HG02759 (cell line): ENCODE measurements around the gene TLX2.
"Not testable (repeated sequence)": the region's sequence is repeated elsewhere in the genome, so short reads cannot be mapped to it uniquely, and the experiment has no call there.

ENCODE experiments used
- ATAC-seq: cut with Tn5 transposase; IDR thresholded peaks from one replicate; pipeline ENCODE4 v1.9.1; 2021; ENCODE audit warnings: mild to moderate bottlenecking, moderate library complexity; ENCODE audit not compliant: unreplicated experiment

TLX2 gene

DNA sequence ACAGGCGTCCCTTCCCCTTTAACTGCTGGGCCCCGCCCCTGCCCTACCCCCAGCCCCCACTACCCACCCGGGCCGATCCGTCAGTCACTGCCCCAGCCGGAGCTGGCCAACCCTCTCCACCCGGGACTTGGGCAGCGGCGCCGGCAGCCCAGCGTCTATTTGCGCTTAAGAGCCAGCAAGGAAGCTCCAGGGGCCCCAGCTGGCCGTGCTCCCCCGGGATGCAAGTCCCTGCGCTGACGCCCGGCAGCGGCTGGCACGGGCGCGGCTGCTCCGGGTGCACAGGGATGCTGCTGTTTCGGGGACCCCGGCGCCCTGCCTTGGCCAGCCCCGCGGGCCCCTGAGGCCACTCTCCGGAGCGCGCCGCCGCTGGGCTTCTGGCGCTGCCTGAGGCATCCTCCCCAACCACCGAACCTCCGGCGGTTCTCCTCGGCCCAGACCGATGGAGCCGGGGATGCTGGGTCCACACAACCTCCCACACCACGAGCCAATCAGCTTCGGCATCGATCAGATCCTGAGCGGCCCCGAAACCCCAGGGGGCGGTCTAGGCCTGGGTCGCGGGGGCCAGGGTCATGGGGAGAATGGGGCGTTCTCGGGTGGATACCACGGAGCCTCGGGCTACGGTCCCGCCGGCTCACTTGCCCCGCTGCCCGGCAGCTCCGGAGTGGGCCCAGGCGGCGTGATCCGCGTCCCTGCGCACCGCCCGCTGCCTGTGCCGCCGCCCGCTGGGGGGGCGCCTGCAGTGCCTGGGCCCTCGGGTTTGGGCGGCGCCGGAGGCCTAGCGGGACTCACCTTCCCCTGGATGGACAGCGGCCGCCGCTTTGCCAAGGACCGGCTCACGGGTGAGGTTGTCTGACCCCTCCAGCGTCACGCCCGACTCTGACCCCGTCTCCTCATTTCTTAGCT is at the start of gene TLX2:
TLX2 (plus strand) TSS at position 83 of the 903 bp plus-strand sequence; CDS start at position 440, 357 bp downstream.
- ATAC-seq, result no peak

GRCh38 chr2:74470742-74471141 is 43.5 kb upstream of the TLX2 start:
- ATAC-seq, result not testable (repeated sequence)

DNA sequence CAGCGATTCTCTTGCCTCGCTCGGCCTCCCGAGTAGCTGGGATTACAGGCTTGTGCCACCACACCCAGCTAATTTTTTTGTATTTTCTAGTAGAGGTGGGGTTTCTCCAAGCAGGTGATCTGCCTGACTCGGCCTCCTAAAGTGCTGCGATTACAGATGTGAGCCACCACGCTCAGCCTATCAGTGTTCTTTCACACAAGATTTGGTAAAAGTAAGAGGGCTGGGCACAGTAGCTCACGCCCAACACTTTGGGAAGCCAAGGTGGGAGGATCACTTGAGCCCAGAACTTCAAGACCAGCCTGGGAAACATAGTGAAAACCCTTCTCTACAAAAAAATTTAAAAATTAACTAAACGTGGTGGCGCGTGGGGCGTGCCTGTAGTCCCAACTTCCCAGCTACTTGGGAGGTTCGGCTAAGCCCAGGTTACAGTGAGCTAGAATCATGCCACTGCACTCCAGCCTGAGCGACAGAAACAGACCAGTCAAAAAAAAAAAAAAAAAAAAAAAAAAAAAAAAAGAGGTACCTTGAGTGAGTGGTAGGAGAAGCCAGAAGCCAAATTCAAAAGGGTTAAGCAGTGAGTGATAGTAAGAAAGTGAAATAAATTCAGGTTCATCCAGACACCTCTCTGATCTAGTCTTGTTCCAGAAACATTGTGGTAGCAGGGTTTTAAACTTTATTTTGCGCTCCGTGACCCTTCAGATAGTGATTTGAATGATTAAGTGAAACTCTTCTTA is 42.8 kb upstream of the TLX2 start:
- no peak for ATAC-seq

DNA sequence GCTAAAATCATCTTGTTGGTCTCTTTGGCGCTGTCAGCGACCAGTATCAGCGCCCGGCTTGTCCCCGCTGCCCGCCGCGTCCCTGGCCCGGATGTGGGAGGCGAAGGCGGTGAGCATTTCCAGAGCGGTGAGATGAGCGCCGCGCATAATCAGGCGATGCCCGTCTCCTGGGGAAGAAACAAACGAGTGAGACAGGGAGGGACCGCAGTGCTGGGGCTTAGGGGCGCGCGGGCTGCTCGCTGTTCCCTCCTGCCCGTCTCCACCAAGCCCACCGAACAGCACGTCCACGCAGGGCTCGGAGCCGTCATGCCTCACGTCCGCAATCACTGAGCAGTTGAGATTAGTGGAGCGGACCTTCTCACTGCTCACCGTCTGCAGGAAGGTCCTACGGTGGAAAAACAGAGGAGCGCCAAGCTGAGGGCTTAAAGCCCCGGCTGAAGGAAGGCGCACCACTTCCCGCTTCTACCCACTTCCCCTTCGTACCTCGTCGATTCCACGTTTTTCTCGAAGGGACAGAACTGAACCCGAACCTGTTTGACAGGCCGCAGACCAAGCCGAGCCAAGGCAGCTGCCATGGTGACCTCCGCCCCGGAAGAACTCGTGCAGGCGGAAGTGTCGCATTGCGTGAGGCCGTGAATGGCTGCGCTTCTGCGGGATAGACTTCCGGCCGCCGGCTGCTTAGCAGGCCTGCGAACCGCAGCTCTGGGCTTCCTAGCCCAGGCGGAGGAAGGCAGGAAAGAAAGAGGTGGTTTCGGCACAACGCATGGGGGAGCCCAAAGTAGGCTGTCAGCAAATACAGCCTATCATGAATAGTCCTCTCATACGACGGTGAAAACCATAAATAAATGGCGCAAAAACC is 41.9 kb upstream of the TLX2 start, which contains the start of gene MRPL53:
MRPL53 (minus strand) TSS at position 595 of the 859 bp plus-strand sequence; CDS start at position 575, 20 bp downstream.
- peak; percentile 94 for ATAC-seq

DNA sequence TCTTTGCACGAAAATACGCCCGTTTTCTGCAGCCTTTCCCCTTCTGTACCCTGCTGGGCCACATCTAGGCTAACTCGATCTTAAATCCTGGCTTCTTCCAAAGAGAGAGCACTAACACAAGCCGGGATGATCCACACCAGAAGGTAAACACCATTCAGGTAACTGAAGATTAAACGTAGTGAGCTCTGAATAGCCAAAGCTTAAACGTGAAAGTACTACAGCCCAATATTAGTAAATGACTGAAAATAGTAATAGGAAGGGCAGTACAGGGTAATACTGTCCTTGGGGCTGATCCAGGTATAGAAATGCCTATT is 41.3 kb upstream of the TLX2 start:
- no peak for ATAC-seq

DNA sequence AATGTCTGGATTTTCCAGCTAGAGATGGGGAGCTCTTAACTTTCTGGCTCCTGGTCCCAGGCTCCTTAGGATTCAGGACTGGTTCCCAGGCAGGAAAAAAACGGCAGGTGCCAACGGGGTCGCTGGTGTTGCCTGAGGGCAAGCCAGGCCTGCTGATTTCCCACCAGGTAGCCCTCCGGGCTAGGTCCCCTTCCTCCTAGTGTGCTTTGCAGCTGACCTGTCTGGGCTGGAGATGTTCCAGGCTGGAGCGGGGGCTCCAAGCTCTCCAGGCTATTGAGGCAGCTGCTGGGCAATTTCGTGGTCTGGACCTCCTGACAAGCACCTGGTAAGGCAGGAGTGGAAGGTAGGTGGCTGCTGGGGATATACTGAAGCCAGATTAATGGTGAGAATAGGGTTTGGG is 39.8 kb upstream of the TLX2 start:
- ATAC-seq, result no peak

- ATAC-seq, result no peak
Measured at GRCh38 chr2:74474899-74475298, 39.4 kb upstream of the TLX2 start.

DNA sequence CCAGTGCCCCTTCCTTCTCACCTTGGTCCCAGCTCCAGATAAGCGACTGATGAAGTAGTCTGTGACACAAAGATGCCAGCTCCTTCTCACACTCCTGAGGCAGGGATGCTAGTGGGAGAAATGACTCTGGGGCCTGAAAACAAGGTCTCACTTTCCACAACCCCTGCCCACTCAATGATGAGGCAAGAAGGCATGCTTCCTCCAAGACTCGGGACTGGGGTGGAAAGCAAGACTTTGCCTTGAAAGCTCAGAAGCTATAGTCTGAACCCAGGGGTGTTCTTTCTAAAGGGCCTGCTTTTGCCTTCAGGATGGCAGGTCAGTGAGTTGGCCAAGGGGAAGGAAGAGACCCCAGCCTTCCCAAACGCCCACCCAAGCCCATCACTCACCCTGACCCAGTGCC is 32.8 kb upstream of the TLX2 start:
- ATAC-seq, result no peak

DNA sequence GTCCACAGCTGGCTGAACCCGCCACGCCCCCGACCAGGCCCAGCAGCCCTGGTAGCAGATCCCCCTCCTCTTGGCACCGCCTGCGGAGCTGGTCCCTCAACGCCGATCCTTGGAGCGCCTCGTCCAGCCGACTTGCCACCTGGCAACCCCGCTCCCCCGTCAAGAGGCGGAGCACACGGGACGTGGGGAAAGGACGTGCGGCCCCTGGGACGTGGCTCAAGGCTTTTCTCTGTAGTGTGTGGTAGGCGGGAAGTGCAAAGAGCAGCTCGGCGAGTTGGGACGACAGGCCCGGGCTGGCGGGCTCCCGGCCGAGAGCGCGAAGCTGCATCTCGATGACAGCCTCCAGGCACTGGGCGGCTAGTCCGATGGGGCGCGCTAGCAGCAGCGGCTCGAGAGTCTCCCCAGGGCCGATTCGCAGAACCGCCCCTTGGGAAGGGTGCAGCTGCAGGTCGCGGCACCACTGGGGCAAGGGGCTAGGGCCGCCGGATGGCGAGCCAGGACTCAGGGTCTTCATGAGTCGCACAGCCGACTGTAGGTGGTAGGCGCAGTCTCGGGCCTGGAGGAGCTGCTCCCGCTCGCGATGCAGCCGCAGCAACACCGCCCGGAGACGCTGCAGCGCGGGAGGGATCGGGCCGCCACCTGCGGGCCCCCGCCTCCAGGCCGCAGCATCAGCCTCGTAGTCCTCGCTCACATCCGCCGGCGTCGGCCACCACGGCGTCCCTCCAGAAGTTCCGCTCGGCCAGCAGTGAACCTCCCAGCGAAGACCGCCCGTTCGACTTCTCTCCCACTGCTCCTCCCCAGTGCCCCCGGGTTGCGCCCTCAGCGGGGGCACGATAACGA is 32.1 kb upstream of the TLX2 start:
- peak; percentile 49 for ATAC-seq

DNA sequence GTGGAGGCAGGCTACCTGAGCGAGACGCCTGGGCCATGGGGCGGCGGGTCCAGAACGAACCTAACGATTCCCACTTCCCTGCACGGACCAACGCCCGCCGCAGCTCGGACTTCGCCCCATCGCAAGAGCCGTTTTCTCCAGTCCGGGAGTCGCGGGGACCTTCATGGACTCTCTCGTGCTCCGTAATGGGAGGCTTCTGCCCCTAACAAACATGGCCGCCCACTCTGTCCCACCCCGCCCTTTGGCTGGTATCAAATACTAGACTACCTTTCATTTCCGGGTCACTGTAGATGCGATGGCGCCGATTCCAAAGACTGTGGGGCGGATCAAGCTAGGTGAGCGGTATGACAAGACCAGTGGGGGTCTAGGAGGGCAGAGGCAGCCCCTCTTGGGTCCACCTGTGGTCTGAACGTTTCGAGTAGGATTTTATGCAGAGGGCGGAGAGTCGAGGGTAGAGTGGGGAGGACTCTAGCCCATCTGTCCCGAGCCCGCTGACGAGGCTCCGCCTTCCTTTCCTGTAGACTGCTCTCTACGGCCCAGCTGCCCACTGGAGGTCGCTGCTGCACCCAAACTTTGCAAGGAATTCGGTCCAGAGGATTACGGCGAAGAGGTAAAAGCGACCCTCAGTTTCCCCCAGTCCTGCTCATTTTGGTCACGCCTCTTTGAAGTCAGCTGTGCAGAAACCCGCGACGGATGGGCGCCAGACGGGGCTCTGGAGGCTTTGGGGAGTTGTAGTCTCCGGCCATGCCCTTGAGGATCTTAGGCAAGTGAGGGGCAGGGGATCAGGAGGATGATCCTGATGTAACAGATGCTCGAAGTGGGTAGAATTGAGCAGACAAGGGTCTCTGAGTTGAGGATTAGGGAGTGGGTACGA is 31.2 kb upstream of the TLX2 start, which contains the start of the genes CCDC142 and TTC31:
CCDC142 (minus strand) TSS at position 198 of the 874 bp plus-strand sequence; CDS start at position 37, 161 bp downstream.
TTC31 (plus strand) TSS at position 281 of the 874 bp plus-strand sequence; CDS start at position 296, 15 bp downstream.
- ATAC-seq, result peak; percentile 90

DNA sequence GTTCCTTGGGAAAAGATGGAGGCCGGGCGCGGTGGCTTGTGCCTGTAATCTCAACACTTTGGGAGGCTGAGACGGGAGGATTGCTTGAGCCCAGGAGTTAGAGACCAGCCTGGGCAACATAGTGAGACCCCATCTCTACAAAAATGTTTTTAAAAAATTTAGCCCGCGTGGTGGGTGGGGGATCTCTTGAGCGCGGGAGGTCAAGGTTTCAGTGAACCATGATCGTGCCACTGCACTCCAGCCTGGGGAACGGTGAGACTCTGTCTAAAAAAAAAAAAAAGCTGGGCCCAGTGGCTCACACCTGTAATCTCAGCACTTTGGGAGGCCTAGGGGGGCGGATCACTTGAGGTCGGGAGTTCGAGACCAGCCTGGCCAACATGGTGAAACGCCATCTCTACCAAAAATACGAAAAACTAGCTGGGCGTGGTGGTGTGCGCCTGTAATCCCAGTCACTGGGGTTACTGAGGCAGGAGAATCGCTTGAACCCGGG is 30.5 kb upstream of the TLX2 start:
- ATAC-seq, result not testable (repeated sequence)

- no peak for ATAC-seq
Measured at GRCh38 chr2:74486141-74486540, 28.1 kb upstream of the TLX2 start.

- ATAC-seq, result no peak
Measured at GRCh38 chr2:74488643-74489481, 25.4 kb upstream of the TLX2 start.

DNA sequence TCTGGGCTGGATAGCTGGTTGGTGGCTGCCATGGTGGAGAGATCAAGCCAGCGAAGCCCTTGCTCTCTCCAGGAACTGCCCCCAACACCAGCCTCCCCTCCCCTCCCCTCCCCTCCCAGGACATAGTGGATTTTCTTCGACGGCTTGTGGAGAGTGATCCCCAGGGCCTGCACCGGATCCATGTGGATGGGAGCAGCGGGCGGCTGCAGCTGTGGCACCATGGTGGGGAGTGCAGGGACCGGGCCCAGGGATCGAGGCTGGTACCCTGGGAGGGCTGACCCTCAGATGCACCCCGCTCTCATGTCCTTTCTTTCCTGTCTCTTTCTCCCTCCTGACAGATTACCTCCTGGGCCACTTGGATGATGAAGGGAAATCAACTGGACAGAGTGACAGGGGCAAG is 24.3 kb upstream of the TLX2 start:
- no peak for ATAC-seq

- no peak for ATAC-seq
Measured at GRCh38 chr2:74491648-74492544, 22.4 kb upstream of the TLX2 start.

- ATAC-seq, result no peak
Measured at GRCh38 chr2:74493546-74493945, 20.7 kb upstream of the TLX2 start.

- ATAC-seq, result no peak
Measured at GRCh38 chr2:74495440-74495839, 18.8 kb upstream of the TLX2 start.
